Ascending aorta (tissue), 2 donors: ENCODE results near the gene CENPP. TPM values are rescaled to one million over a fixed set of nuclear protein-coding genes. Genes with fewer than 3 reads are reported as not detected.

ENCODE experiments used
- DNase-seq, 2 donors: peaks; one replicate each; pipeline ENCODE4 v3.0.0-alpha.2; 2019; ENCODE audit warnings: low spot score in 2 of 2
- H3K27ac ChIP-seq, 2 donors: fragments of 200-600 bp; sonication (generic); one replicate each; pipeline ENCODE4 v1.5.1; 2016 to 2017; ENCODE audit warnings: mild to moderate bottlenecking in 1 of 2
- H3K27me3 ChIP-seq: fragments of 200-600 bp; sonication (generic); one replicate; pipeline ENCODE4 v1.5.1; 2017
- H3K36me3 ChIP-seq, 2 donors: fragments of 200-600 bp; sonication (generic); one replicate each; pipeline ENCODE4 v1.5.1; 2016
- H3K4me1 ChIP-seq, 2 donors: fragments of 200-600 bp; sonication (generic); one replicate each; pipeline ENCODE4 v1.5.1; 2016 to 2017; ENCODE audit warnings: mild to moderate bottlenecking in 1 of 2
- H3K4me3 ChIP-seq, 2 donors: fragments of 200-600 bp; sonication (generic); one replicate each; pipeline ENCODE4 v1.5.1; 2016 to 2017; ENCODE audit warnings: mild to moderate bottlenecking in 1 of 2
- H3K9me3 ChIP-seq, 2 donors: fragments of 200-600 bp; sonication (generic); one replicate each; pipeline ENCODE4 v1.5.1; 2016
- intact Hi-C: fragments of 100-400 bp; cut with DNase I; formaldehyde crosslinking; loops from one replicate; pipeline ENCODE4 v1.15.1; 2023
- total RNA-seq: library from RNA; depleted of rRNA; stranded (reverse); fragments of >200 nt; gene quantifications from one replicate; pipeline ENCODE4 v1.1.0, GENCODE V29; 2016
- TF ChIP-seq, protein P1 (sequence below), 3 experiments: fragments of 200-600 bp in 2 of 3; fragments of 450-650 bp in 1 of 3; sonication (generic) in 2 of 3; IDR thresholded peaks; one replicate each; pipeline ENCODE4 v1.5.1; 2016 to 2019; ENCODE audit warnings: antibody characterized with exemption in 3 of 3, mild to moderate bottlenecking in 1 of 3, moderate library complexity in 1 of 3

The CENPP gene
- total RNA-seq, 1 donor from 2014 or later, result 0.43 TPM

DNA sequence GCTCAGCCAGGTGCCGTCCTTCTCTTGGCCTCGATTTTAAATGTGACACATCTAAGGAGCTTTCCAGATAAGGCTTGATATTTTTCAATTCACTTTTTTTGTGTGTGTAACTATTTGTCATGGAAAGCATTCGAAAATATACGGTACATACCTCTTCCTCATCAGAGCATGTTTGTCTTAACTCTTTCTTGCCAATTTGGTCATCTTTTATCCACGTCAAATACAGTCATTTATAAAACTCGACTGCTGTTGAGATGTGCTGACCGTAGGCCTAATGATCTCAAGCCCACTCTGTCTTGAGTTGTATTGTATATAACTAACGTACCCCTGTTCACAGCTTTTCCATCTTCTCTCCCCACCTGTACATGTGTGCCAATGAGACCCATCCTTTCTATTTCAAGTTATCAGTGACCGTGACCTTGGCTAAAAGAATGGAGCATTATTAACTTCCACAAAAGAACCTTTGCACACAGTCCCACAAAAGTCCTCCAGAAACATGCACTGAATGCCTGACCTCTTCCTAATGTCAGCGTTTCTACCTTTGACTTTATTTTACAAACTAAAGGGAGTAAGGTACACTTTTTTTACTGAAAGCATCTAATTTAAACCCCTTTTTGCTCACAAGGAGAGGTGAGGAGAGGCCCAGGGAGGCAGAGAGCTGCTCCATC lies 282.6 kb downstream of the CENPP start:
- TF ChIP-seq, protein P1, sequence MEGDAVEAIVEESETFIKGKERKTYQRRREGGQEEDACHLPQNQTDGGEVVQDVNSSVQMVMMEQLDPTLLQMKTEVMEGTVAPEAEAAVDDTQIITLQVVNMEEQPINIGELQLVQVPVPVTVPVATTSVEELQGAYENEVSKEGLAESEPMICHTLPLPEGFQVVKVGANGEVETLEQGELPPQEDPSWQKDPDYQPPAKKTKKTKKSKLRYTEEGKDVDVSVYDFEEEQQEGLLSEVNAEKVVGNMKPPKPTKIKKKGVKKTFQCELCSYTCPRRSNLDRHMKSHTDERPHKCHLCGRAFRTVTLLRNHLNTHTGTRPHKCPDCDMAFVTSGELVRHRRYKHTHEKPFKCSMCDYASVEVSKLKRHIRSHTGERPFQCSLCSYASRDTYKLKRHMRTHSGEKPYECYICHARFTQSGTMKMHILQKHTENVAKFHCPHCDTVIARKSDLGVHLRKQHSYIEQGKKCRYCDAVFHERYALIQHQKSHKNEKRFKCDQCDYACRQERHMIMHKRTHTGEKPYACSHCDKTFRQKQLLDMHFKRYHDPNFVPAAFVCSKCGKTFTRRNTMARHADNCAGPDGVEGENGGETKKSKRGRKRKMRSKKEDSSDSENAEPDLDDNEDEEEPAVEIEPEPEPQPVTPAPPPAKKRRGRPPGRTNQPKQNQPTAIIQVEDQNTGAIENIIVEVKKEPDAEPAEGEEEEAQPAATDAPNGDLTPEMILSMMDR (IDR thresholded peaks at IDR 0.05), result no peak
- peaks cover 7 to 25% of the 10 kb centered on the region in 2 donors for H3K4me1 ChIP-seq
- no peak for DNase-seq
- intact Hi-C loops, result no loop called here
- no peaks in the 10 kb centered on the region for H3K27me3 ChIP-seq
- peak overlapping the region; percentile 81 to 83 for H3K27ac ChIP-seq
- no peaks in the 10 kb centered on the region for H3K9me3 ChIP-seq
- peak overlapping the region in 1 of 2 donors; percentile 17 for H3K4me3 ChIP-seq
- H3K36me3 ChIP-seq, result peaks cover under 1 to 17% of the 10 kb centered on the region in 2 donors

GRCh38 chr9:92608909-92609445 lies 283.2 kb downstream of the CENPP start:
- Histone ChIP-seq H3K4me1 (peaks cover 7 to 25% of the 10 kb centered on the region in 2 donors), H3K4me3 (peak overlapping the region in 1 of 2 donors; percentile 17), H3K27me3 (no peaks in the 10 kb centered on the region), H3K27ac (peak overlapping the region; percentile 81 to 83), H3K36me3 (peaks cover 7 to 23% of the 10 kb centered on the region in 2 donors), H3K9me3 (no peaks in the 10 kb centered on the region)
- TF ChIP-seq, protein P1 (IDR thresholded peaks at IDR 0.05), result no peak
- intact Hi-C loops, result no loop called here
- no peak for DNase-seq

GRCh38 chr9:92610470-92611420 lies 285.0 kb downstream of the CENPP start:
- TF ChIP-seq, protein P1 (IDR thresholded peaks at IDR 0.05), result no peak
- Histone ChIP-seq H3K36me3 (peaks cover 7 to 25% of the 10 kb centered on the region in 2 donors), H3K27me3 (no peaks in the 10 kb centered on the region), H3K4me3 (no peak overlapping the region), H3K4me1 (peaks cover 14 to 36% of the 10 kb centered on the region in 2 donors), H3K9me3 (no peaks in the 10 kb centered on the region), H3K27ac (no peak overlapping the region)
- DNase-seq, result no peak
- intact Hi-C loops, result no loop called here

DNA sequence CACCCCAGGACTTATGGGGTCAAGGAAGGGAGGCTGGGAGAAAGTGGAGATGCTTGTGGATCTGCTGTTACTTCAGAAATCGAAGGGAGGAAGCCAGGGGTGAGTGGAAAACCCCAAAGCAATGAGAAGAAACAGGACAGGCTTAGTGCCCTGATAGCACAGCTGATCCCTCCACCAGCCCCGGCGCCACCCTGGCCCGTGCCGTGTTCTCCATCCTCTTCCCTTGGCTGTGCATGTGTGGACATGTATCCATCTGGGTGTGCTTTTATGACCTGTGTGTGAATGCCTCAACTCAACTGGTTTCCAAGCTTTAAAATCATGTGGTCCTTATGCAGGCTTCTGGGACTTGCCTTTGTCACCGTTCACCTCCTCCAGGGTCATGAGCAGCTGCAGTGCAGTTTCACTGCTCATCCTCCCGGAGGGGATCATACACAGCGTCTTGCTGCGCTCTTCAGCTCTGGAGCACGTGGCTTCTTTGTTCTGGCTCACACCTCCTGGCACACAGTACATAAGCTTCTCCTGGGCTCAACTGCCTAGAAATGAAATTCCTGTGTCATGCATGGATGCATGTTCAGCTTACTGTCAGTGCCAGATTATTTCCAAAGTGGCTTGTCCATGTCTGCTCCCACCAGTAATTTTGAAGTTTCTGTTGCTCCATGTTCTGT lies 286.0 kb downstream of the CENPP start:
- no peaks in the 10 kb centered on the region for H3K27me3 ChIP-seq
- DNase-seq, result no peak
- intact Hi-C loops, result no loop called here
- no peak overlapping the region for H3K4me3 ChIP-seq
- peaks cover 7 to 25% of the 10 kb centered on the region in 2 donors for H3K36me3 ChIP-seq
- H3K27ac ChIP-seq, result no peak overlapping the region
- TF ChIP-seq, protein P1 (IDR thresholded peaks at IDR 0.05), result no peak
- peaks cover 14 to 47% of the 10 kb centered on the region in 2 donors for H3K4me1 ChIP-seq
- no peaks in the 10 kb centered on the region for H3K9me3 ChIP-seq

- Histone ChIP-seq H3K27ac (no peak overlapping the region), H3K27me3 (no peaks in the 10 kb centered on the region), H3K36me3 (peaks cover 7 to 25% of the 10 kb centered on the region in 2 donors)
These were observed 286.5 kb downstream of the CENPP start for GRCh38 chr9:92612292-92612691.

More at GRCh38 chr9:92612292-92612691, 286.5 kb downstream of the CENPP start:
- Histone ChIP-seq H3K9me3 (no peaks in the 10 kb centered on the region), H3K4me1 (peaks cover 14 to 50% of the 10 kb centered on the region in 2 donors), H3K4me3 (no peak overlapping the region)
- intact Hi-C loops, result no loop called here
- TF ChIP-seq, protein P1 (IDR thresholded peaks at IDR 0.05), result no peak
- no peak for DNase-seq
